UCSD-AML1 (cell line): ENCODE results near the gene LRRC56.

Source experiments
- DNase-seq: peaks from one replicate; lab custom pipeline; 2025; ENCODE audit not compliant: unreplicated experiment; lab: John Stamatoyannopoulos, UW

The LRRC56 gene

GRCh38 chr11:592501-592900 is 55.2 kb downstream of the LRRC56 start:
- DNase-seq = no peak

DNA sequence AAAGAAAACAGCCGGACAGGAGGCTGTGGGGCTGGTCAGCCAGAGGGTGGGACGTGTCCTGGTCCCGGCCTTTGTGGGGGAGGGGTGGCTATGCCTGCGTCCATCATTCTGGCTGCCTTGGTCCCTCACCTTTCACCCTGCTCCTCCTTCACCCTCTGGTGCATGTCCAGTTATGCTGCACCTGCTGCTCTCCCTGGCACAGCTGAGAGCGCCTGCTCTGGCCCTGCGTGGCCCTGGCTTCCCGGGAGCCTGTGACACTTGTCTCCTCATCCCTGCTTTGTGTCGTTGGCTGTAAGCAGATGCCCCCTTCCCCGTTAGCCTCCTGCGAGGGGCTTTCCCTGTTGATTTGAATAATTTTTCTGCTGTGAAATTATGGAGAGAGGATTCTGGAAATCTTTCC is 55.6 kb downstream of the LRRC56 start:
- DNase-seq = no peak

DNA sequence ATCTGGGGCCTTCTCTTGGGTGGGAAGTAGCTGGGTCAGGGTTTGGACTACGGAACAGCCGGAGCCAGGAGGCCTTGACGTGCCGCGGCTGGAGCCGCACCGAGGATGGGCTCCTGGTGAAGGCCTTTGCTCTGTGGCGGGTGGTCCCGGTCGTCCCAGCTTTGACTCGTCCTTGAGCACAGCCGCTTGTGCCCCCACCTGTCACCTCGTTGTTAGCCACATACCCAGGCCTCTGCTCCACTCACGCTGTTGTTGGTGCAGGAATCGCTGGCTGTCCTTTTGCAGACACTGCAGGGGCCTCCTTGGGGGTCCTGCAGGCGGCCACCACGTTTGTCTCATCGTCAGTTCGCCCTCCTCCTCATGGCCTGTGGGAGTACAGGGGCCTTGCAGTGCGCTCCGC is 56.0 kb downstream of the LRRC56 start:
- DNase-seq = no peak

- no peak for DNase-seq
Observed at GRCh38 chr11:595400-595799, 58.1 kb downstream of the LRRC56 start.

GRCh38 chr11:596374-596773 is 59.0 kb downstream of the LRRC56 start:
- no peak for DNase-seq

DNA sequence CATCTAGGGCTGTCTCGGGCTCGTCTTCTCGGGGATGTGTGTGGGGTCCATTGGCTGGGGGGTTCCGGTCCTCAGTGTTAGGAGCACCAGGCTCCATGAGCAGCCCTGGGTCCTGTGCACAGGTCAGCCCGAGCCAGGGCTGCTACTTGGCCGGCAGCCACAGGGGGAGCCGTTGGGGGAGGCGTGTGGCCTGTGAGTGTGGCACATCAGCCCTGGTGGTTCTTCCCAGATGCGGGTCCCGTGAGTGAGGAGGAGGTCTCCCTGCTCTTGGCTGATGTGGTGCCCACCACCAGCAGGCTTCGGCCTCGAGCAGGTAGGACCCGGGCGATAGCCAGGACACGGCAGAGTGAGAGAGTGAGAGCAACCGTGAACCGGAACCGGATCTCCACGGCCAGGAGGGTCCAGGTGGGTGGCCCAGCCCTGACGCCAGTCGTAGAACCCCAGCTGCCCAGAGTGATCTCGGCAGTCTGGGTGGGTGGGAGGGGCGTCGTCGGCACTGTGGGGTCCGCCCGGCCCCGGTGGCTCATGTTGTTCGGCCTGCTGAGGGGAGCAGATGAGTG is 59.9 kb downstream of the LRRC56 start:
- no peak for DNase-seq

- DNase-seq = no peak
Observed at GRCh38 chr11:598005-598680, 60.8 kb downstream of the LRRC56 start.

DNA sequence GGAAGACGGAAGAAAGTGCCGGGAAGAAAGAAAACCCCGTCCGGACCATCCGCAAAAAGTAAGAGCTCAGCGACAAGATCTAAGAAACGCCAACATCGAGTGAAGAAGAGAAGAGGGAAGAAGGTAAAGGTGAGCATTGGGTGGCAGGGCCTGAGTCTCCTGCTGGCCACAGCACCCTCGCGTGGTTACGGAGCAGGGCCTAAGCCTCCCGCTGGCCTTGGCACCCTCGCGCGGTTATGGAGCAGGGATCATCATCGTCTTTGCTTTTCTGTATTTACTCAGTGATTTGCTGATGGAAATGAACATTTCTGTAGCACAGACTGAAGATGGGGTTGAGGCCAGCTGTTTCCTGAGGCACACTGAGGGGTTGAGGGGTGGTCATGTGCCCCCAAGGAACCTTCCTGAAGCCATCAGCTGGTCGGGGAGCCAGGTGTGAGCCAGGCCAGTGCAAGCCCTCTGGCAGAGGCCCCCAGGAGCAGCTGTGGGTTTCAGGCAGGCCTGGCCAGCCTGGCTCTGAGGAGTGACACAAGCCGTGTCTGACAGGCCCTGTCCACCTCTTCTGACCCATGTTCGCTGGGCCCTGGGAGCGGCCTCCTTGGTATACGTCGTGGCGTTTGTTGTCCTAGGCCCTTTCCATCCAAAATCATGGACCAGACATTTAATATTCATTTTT is 64.4 kb downstream of the LRRC56 start:
- DNase-seq = no peak

DNA sequence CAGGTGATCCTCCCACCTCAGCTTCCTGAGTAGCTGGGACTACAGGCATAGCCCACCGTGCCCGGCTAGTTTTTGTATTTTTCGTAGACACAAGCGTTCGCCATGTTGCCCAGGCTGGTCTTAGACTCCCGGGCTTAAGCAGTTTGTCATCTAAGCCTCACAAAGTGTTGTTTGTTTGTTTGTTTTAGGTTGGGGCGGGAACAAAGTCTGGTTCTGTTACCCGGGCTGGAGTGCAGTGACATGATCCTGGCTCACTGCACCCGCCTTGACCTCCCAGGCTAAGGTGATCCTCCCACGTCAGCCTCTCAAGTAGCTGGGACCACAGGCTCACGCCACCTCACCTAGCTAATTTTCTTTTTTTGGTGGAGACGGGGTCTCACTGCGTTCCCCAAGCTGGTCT is 65.8 kb downstream of the LRRC56 start:
- no peak for DNase-seq
